ENCODE measurements around the gene FAM171A1.
"Not testable (repeated sequence)": the region's sequence is repeated elsewhere in the genome, so short reads cannot be mapped to it uniquely, and the experiment has no call there.

FAM171A1 gene

GRCh38 chr10:15210521-15210920 is 160.6 kb downstream of the FAM171A1 start:
- H3K27ac ChIP-seq, result no peak overlapping the region
- H3K9ac ChIP-seq, result no peak overlapping the region
- no peaks in the 10 kb centered on the region for H3K4me1 ChIP-seq

GRCh38 chr10:15209827-15210509 is 161.1 kb downstream of the FAM171A1 start:
- TF ChIP-seq CTCF (IDR thresholded peaks at IDR 0.05), result peak; percentile 91

More at GRCh38 chr10:15210521-15210920, 160.6 kb downstream of the FAM171A1 start:
- no peak overlapping the region for H3K4me2 ChIP-seq (ENCODE audit: low read length)
- H3K4me3 ChIP-seq (ENCODE audit: low read depth, low read length), result no peak overlapping the region
- no peaks in the 10 kb centered on the region for H3K79me2 ChIP-seq
- H2AFZ ChIP-seq, result peak overlapping the region; percentile 81
- H3K27me3 ChIP-seq (ENCODE audit: control insufficient read depth, insufficient read depth, low read length), result no peaks in the 10 kb centered on the region
- H3K36me3 ChIP-seq (ENCODE audit: control insufficient read depth, insufficient read depth, low read length), result no peaks in the 10 kb centered on the region
- no peak for TF ChIP-seq CTCF (IDR thresholded peaks at IDR 0.05)
- no peaks in the 10 kb centered on the region for H3K9me3 ChIP-seq (ENCODE audit: control insufficient read depth, low read length)

GRCh38 chr10:15208221-15208620 is 162.9 kb downstream of the FAM171A1 start:
- Histone ChIP-seq H3K27ac (no peak overlapping the region), H2AFZ (no peak overlapping the region), H3K27me3 (ENCODE audit: control insufficient read depth, insufficient read depth, low read length) (no peaks in the 10 kb centered on the region), H3K4me3 (ENCODE audit: low read depth, low read length) (no peak overlapping the region), H3K79me2 (no peaks in the 10 kb centered on the region), H3K36me3 (ENCODE audit: control insufficient read depth, insufficient read depth, low read length) (no peaks in the 10 kb centered on the region), H3K9me3 (ENCODE audit: control insufficient read depth, low read length) (no peaks in the 10 kb centered on the region), H3K4me1 (no peaks in the 10 kb centered on the region), H3K9ac (no peak overlapping the region), H3K4me2 (ENCODE audit: low read length) (no peak overlapping the region)
- TF ChIP-seq CTCF (IDR thresholded peaks at IDR 0.05), result no peak

More at GRCh38 chr10:15209827-15210509, 161.1 kb downstream of the FAM171A1 start:
- no peaks in the 10 kb centered on the region for H3K79me2 ChIP-seq
- no peaks in the 10 kb centered on the region for H3K27me3 ChIP-seq (ENCODE audit: control insufficient read depth, insufficient read depth, low read length)
- H3K36me3 ChIP-seq (ENCODE audit: control insufficient read depth, insufficient read depth, low read length), result no peaks in the 10 kb centered on the region
- H3K4me1 ChIP-seq, result no peaks in the 10 kb centered on the region
- peak overlapping the region; percentile 52 for H3K4me2 ChIP-seq (ENCODE audit: low read length)
- peak overlapping the region; percentile 7 for H3K27ac ChIP-seq
- H3K9ac ChIP-seq, result no peak overlapping the region
- peak overlapping the region; percentile 81 for H2AFZ ChIP-seq
- H3K4me3 ChIP-seq (ENCODE audit: low read depth, low read length), result no peak overlapping the region
- no peaks in the 10 kb centered on the region for H3K9me3 ChIP-seq (ENCODE audit: control insufficient read depth, low read length)

- not testable (repeated sequence) for H3K4me2 ChIP-seq (ENCODE audit: low read length); H2AFZ ChIP-seq; H3K79me2 ChIP-seq; H3K4me1 ChIP-seq; H3K36me3 ChIP-seq (ENCODE audit: control insufficient read depth, insufficient read depth, low read length); H3K27ac ChIP-seq; H3K9ac ChIP-seq; H3K27me3 ChIP-seq (ENCODE audit: control insufficient read depth, insufficient read depth, low read length); H3K9me3 ChIP-seq (ENCODE audit: control insufficient read depth, low read length); H3K4me3 ChIP-seq (ENCODE audit: low read depth, low read length)
Measured at GRCh38 chr10:15207410-15207809, 163.7 kb downstream of the FAM171A1 start.

GRCh38 chr10:15202639-15203038 is 168.4 kb downstream of the FAM171A1 start:
- no peak overlapping the region for H3K9ac ChIP-seq
- no peaks in the 10 kb centered on the region for H3K36me3 ChIP-seq (ENCODE audit: control insufficient read depth, insufficient read depth, low read length)
- H2AFZ ChIP-seq, result no peak overlapping the region
- H3K79me2 ChIP-seq, result no peaks in the 10 kb centered on the region
- no peaks in the 10 kb centered on the region for H3K9me3 ChIP-seq (ENCODE audit: control insufficient read depth, low read length)
- H3K4me2 ChIP-seq (ENCODE audit: low read length), result no peak overlapping the region
- no peak for TF ChIP-seq CTCF (IDR thresholded peaks at IDR 0.05)
- H3K4me3 ChIP-seq (ENCODE audit: low read depth, low read length), result no peak overlapping the region
- H3K27me3 ChIP-seq (ENCODE audit: control insufficient read depth, insufficient read depth, low read length), result no peaks in the 10 kb centered on the region
- peaks cover 2% of the 10 kb centered on the region for H3K4me1 ChIP-seq
- no peak overlapping the region for H3K27ac ChIP-seq

- not testable (repeated sequence) for H3K27me3 ChIP-seq (ENCODE audit: control insufficient read depth, insufficient read depth, low read length); H3K27ac ChIP-seq
Measured at GRCh38 chr10:15202301-15202621, 168.8 kb downstream of the FAM171A1 start.

More at GRCh38 chr10:15202301-15202621, 168.8 kb downstream of the FAM171A1 start:
- not testable (repeated sequence) for H3K4me1 ChIP-seq; H3K9me3 ChIP-seq (ENCODE audit: control insufficient read depth, low read length); H2AFZ ChIP-seq; H3K4me3 ChIP-seq (ENCODE audit: low read depth, low read length); H3K4me2 ChIP-seq (ENCODE audit: low read length); H3K36me3 ChIP-seq (ENCODE audit: control insufficient read depth, insufficient read depth, low read length); H3K9ac ChIP-seq; H3K79me2 ChIP-seq

Data from parathyroid adenoma (tissue), 2 donors.